Endothelial cell of umbilical vein (primary cell): ENCODE measurements around the gene GRID2. TPM values are rescaled to one million over a fixed set of nuclear protein-coding genes. Genes with fewer than 3 reads are reported as not detected.

Source experiments
- BruUV-seq: library from RNA; stranded (reverse); fragments of 400-500 nt; replicated peaks from 2 replicates; lab custom pipeline; 2021; lab: Mats Ljungman, UMichigan
- CTCF ChIA-PET: fragments of 300-600, 350-600 bp; sonication (Branson Sonifier 250); formaldehyde crosslinking; loops from one replicate; lab custom pipeline; 2021; ENCODE audit warnings: antibody characterized with exemption, inconsistent platforms; lab: Charles Lee
- POLR2A ChIA-PET: fragments of 300-600, 350-600 bp; sonication (Branson Sonifier 250); formaldehyde crosslinking; loops from one replicate; lab custom pipeline; 2021; ENCODE audit warnings: antibody characterized with exemption, inconsistent platforms; lab: Charles Lee
- DNase-seq: peaks from one replicate; pipeline ENCODE4 v3.0.0-alpha.2; 2011; ENCODE audit warnings: low read depth, low spot score
- FAIRE-seq: peaks from 2 replicates; lab custom pipeline; 2011; peaks lifted over from hg19 to GRCh38; lab: Jason Lieb, UNC
- H2AFZ ChIP-seq: 2 replicates; pipeline ENCODE4 v1.6.0; 2012; ENCODE audit warnings: low read depth, low read length, control low read depth, inconsistent platforms
- H3K27ac ChIP-seq: 2 replicates; pipeline ENCODE4 v1.5.1; 2011; ENCODE audit warnings: low read depth, mild to moderate bottlenecking, control low read depth, low read length, moderate library complexity; ENCODE audit not compliant: insufficient read depth
- H3K27me3 ChIP-seq, 2 experiments: 2 replicates each; pipeline versions ENCODE4 v1.6.0 to v1.6.1; 2011; ENCODE audit warnings: low read length in 2 of 2, mixed read lengths in 1 of 2; ENCODE audit not compliant: control insufficient read depth in 2 of 2, insufficient read depth in 2 of 2
- H3K36me3 ChIP-seq, 2 experiments: 2 replicates in 1 of 2; 3 replicates in 1 of 2; pipeline ENCODE4 v1.5.1; 2011; ENCODE audit warnings: low read length in 2 of 2, mild to moderate bottlenecking in 1 of 2, moderate library complexity in 1 of 2; ENCODE audit not compliant: control insufficient read depth in 2 of 2, insufficient read depth in 2 of 2; ENCODE audit errors: extremely low read depth in 1 of 2
- H3K4me1 ChIP-seq: 3 replicates; pipeline ENCODE4 v1.5.1; 2011; ENCODE audit warnings: mild to moderate bottlenecking, low read length; ENCODE audit not compliant: control insufficient read depth, insufficient read depth; ENCODE audit errors: extremely low read depth
- H3K4me2 ChIP-seq: 2 replicates; pipeline ENCODE4 v1.6.1; 2011; ENCODE audit warnings: low read length, control low read depth, mixed read lengths; ENCODE audit not compliant: insufficient read depth
- H3K4me3 ChIP-seq, 3 experiments: fragments of 200-600 bp in 1 of 3; sonication (generic), shearing (Covaris generic) in 1 of 3; replicated peaks in 1 of 3; 2 replicates each; pipeline ENCODE4 v1.5.1; 2011 to 2016; ENCODE audit warnings: control low read depth in 3 of 3, low read length in 3 of 3, mild to moderate bottlenecking in 2 of 3, inconsistent platforms in 1 of 3, low read depth in 1 of 3, moderate library complexity in 1 of 3; ENCODE audit not compliant: insufficient read depth in 1 of 3
- H3K79me2 ChIP-seq: 2 replicates; pipeline ENCODE4 v1.6.0; 2012; ENCODE audit warnings: low read length, inconsistent platforms; ENCODE audit not compliant: control insufficient read depth, insufficient read depth
- H3K9ac ChIP-seq: replicated peaks from 2 replicates; pipeline ENCODE3; 2011; ENCODE audit warnings: low read length, control low read depth; ENCODE audit not compliant: insufficient read depth; ENCODE audit errors: extremely low read depth
- H3K9me1 ChIP-seq: replicated peaks from 3 replicates; pipeline ENCODE4 v1.6.0; 2011; ENCODE audit warnings: mild to moderate bottlenecking, low read length; ENCODE audit not compliant: control insufficient read depth, insufficient read depth; ENCODE audit errors: extremely low read depth
- H3K9me3 ChIP-seq: replicated peaks from 2 replicates; pipeline ENCODE4 v1.5.1; 2012; ENCODE audit warnings: low read length, inconsistent platforms; ENCODE audit not compliant: control insufficient read depth, insufficient read depth
- H4K20me1 ChIP-seq: replicated peaks from 2 replicates; pipeline ENCODE3; 2011; ENCODE audit warnings: mild to moderate bottlenecking, low read length; ENCODE audit not compliant: control insufficient read depth, insufficient read depth; ENCODE audit errors: extremely low read depth
- EZH2 ChIP-seq: IDR thresholded peaks from 2 replicates; pipeline ENCODE4 v1.6.1; 2012; ENCODE audit warnings: borderline replicate concordance, low read depth, mild to moderate bottlenecking, moderate library complexity, low read length, inconsistent platforms; ENCODE audit not compliant: severe bottlenecking
- FOS ChIP-seq: IDR thresholded peaks from 2 replicates; pipeline ENCODE4 v1.6.1; 2011; ENCODE audit warnings: mild to moderate bottlenecking, low read length, moderate library complexity, borderline replicate concordance; ENCODE audit not compliant: insufficient read depth
- GATA2 ChIP-seq: IDR thresholded peaks from 2 replicates; pipeline ENCODE4 v1.7.0; 2011; ENCODE audit warnings: low read depth, mild to moderate bottlenecking, moderate library complexity, mixed read lengths, low read length; ENCODE audit not compliant: insufficient read length, insufficient read depth
- JUN ChIP-seq: IDR thresholded peaks from 2 replicates; pipeline ENCODE4 v1.6.1; 2011; ENCODE audit warnings: borderline replicate concordance, low read depth; ENCODE audit not compliant: insufficient read length, insufficient read depth
- MYC ChIP-seq: IDR thresholded peaks from one replicate; pipeline ENCODE4 v1.6.1; 2011; ENCODE audit warnings: mild to moderate bottlenecking, low read depth, low read length
- POLR2A ChIP-seq: IDR thresholded peaks from 2 replicates; pipeline ENCODE4 v1.6.1; 2012; ENCODE audit warnings: low read depth, mild to moderate bottlenecking, control low read depth, low read length
- POLR2AphosphoS5 ChIP-seq: IDR thresholded peaks from 2 replicates; pipeline ENCODE4 v1.6.1; 2012; ENCODE audit warnings: low read depth, mild to moderate bottlenecking, control low read depth, low read length, moderate library complexity; ENCODE audit not compliant: insufficient read depth
- dilution Hi-C: fragments of 300-500 bp; cut with MboI; formaldehyde crosslinking; loops from one replicate; pipeline ENCODE4 v1.15.0; 2019; ENCODE audit warnings: low sequenced_read_pairs; ENCODE audit not compliant: extremely low pct_ligation_motif_present
- intact Hi-C: fragments of 100-400 bp; cut with micrococcal nuclease; formaldehyde crosslinking; loops from one replicate; pipeline ENCODE4 v1.10.0; 2022
- polyA plus RNA-seq, 4 experiments: library from polyadenylated mRNA; depleted of rRNA in 3 of 4; stranded (reverse) in 3 of 4; unstranded in 1 of 4; fragments of >200 nt; gene quantifications; 2 replicates each; pipeline versions ENCODE4 v1.2.1 to v1.2.3, GENCODE V29; 2011 to 2012; ENCODE audit warnings: missing spikeins in 1 of 4
- total RNA-seq: library from RNA; stranded (reverse); gene quantifications from 2 replicates; pipeline ENCODE4 v1.2.3, GENCODE V29; 2021
- TF ChIP-seq, protein P1 (sequence below), 2 donors: IDR thresholded peaks; 1 replicate in 1 of 2; 2 replicates in 1 of 2; pipeline ENCODE4 v1.5.1; 2011; ENCODE audit warnings: low read length in 2 of 2, mild to moderate bottlenecking in 2 of 2, moderate library complexity in 2 of 2, control low read depth in 1 of 2, inconsistent platforms in 1 of 2, low read depth in 1 of 2; ENCODE audit not compliant: insufficient read depth in 1 of 2; ENCODE audit errors: extremely low read depth in 1 of 2
- TF ChIP-seq, protein P2 (sequence below): IDR thresholded peaks from 2 replicates; pipeline ENCODE4 v1.6.1; 2011; ENCODE audit not compliant: insufficient read depth, insufficient read length

Gene GRID2
- total and polyA plus RNA-seq, 2 donors (not counting 3 experiments of a cell fraction or from before 2014, with no cell fraction given): not detected

DNA sequence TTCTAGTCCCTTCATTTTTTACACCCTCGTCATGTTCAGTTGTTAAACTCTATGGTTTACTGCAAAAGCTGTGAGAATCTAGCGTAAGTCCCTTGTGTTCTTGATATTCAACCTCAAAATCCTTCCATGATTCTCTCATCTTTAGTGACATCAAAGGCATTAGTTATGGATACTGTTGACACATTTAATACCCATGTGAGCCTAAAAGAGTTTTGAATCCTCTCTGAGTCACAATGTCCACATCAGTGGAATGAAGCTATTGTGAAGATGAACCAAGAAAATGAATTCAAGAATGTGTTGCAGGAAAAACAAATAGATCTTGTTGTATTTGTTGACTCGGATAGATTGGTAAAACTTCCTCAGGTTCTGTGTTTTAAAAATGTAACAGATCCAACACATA is 1130.1 kb downstream of the GRID2 start:
- Histone ChIP-seq H3K9me1 (no peaks in the 10 kb centered on the region), H4K20me1 (no peaks in the 10 kb centered on the region), H3K27me3 (no peaks in the 10 kb centered on the region), H3K4me3 (no peak overlapping the region), H3K27ac (no peak overlapping the region), H3K4me2 (no peak overlapping the region), H2AFZ (no peak overlapping the region), H3K9me3 (no peaks in the 10 kb centered on the region), H3K79me2 (no peaks in the 10 kb centered on the region), H3K36me3 (no peaks in the 10 kb centered on the region), H3K4me1 (no peaks in the 10 kb centered on the region), H3K9ac (no peak overlapping the region)
- ChIA-PET CTCF (no interaction called here), POLR2A (no interaction called here)
- no TSS peak for BruUV-seq
- DNase-seq: no peak
- dilution Hi-C loops: no loop called here
- FAIRE-seq: no peak
- no peak for TF ChIP-seq POLR2AphosphoS5
- intact Hi-C loops: no loop called here

DNA sequence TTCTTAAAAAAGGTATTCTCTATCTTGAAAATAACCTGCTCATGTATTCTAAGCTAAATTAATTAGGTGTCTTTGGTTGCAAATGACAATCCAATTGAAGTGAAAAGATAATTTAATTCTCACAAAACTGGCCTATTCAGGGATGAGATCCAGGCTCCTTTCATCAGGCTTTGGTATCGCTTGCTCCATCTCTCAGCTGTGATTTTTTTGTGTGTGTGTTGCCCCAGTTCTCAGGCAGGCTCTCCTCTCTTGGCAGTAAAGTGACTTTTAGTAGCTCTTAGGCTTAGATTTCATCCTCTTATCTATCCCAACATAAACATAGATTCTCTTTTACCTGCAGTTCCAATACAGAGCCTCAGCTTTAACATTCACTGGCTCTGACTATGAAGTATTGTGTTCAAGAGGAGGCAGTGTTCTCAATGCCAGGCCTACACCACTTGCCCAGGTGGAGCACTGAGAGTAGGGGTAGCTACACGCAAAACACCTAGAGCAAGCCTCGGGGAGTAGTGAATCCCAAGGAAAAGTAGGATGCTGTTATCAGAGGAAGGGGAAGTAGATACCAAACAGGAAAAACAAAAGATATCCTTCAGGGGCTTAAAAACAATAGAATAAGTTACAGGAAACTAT is 1132.3 kb downstream of the GRID2 start:
- Histone ChIP-seq H3K27me3 (no peaks in the 10 kb centered on the region), H3K4me3 (no peak overlapping the region), H3K9me3 (no peaks in the 10 kb centered on the region), H3K9me1 (no peaks in the 10 kb centered on the region), H3K4me1 (no peaks in the 10 kb centered on the region), H3K36me3 (no peaks in the 10 kb centered on the region), H3K79me2 (no peaks in the 10 kb centered on the region), H3K9ac (no peak overlapping the region), H3K27ac (no peak overlapping the region), H2AFZ (no peak overlapping the region), H3K4me2 (no peak overlapping the region), H4K20me1 (no peaks in the 10 kb centered on the region)
- no TSS peak for BruUV-seq
- ChIA-PET CTCF (no interaction called here), POLR2A (no interaction called here)
- no peak for FAIRE-seq
- intact Hi-C loops: no loop called here
- dilution Hi-C loops: no loop called here
- DNase-seq: no peak
- TF ChIP-seq, protein P1, sequence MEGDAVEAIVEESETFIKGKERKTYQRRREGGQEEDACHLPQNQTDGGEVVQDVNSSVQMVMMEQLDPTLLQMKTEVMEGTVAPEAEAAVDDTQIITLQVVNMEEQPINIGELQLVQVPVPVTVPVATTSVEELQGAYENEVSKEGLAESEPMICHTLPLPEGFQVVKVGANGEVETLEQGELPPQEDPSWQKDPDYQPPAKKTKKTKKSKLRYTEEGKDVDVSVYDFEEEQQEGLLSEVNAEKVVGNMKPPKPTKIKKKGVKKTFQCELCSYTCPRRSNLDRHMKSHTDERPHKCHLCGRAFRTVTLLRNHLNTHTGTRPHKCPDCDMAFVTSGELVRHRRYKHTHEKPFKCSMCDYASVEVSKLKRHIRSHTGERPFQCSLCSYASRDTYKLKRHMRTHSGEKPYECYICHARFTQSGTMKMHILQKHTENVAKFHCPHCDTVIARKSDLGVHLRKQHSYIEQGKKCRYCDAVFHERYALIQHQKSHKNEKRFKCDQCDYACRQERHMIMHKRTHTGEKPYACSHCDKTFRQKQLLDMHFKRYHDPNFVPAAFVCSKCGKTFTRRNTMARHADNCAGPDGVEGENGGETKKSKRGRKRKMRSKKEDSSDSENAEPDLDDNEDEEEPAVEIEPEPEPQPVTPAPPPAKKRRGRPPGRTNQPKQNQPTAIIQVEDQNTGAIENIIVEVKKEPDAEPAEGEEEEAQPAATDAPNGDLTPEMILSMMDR (IDR thresholded peaks at IDR 0.05; ENCODE audit: extremely low read depth in 1 of 2, insufficient read depth in 1 of 2, low read depth in 1 of 2, low read length in 2 of 2): no peak
- TF ChIP-seq JUN (no peak), POLR2A (no peak), POLR2AphosphoS5 (no peak), MYC (no peak), EZH2 (no peak), FOS (no peak), GATA2 (no peak)
- TF ChIP-seq, protein P2, sequence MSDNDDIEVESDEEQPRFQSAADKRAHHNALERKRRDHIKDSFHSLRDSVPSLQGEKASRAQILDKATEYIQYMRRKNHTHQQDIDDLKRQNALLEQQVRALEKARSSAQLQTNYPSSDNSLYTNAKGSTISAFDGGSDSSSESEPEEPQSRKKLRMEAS: no peak
